Measurements from ENCODE around the gene ZMAT5. TPM values are rescaled to one million over a fixed set of nuclear protein-coding genes. Genes with fewer than 3 reads are reported as not detected.

ZMAT5 gene
- total RNA-seq, 1 donor from 2014 or later: 16.9 TPM

DNA sequence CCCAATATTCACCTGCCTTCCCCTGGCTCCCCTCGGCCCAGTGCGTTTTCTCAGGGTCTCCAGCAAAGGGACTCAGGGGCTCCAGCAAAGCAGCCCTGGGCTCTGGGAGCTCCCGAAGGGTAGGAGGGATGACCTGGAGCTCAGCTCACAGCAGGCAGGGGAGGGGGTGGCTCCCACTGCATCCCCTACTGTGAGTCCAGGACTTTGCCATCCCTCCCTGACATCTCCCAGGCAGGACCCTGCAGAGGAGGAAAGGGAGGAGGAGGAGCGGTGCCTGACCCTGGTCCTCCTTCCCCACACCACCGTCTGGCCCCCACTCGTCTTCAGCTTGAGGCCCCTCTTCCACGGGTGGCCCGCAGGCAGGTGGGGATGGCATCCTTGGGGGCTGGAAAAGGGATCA lies 42.0 kb downstream of the ZMAT5 start:
- Mint-ChIP-seq H3K4me1 (ENCODE audit: low read depth, unreplicated experiment) (peaks cover 6% of the 10 kb centered on the region), H3K27ac (ENCODE audit: unreplicated experiment) (peak overlapping the region; percentile 22), H3K4me3 (ENCODE audit: unreplicated experiment) (no peak overlapping the region), H3K9me3 (ENCODE audit: unreplicated experiment) (peaks cover 13% of the 10 kb centered on the region), H3K36me3 (ENCODE audit: unreplicated experiment) (no peaks in the 10 kb centered on the region), H3K27me3 (ENCODE audit: unreplicated experiment) (peaks cover 6% of the 10 kb centered on the region)
- TF ChIP-seq, protein P1, sequence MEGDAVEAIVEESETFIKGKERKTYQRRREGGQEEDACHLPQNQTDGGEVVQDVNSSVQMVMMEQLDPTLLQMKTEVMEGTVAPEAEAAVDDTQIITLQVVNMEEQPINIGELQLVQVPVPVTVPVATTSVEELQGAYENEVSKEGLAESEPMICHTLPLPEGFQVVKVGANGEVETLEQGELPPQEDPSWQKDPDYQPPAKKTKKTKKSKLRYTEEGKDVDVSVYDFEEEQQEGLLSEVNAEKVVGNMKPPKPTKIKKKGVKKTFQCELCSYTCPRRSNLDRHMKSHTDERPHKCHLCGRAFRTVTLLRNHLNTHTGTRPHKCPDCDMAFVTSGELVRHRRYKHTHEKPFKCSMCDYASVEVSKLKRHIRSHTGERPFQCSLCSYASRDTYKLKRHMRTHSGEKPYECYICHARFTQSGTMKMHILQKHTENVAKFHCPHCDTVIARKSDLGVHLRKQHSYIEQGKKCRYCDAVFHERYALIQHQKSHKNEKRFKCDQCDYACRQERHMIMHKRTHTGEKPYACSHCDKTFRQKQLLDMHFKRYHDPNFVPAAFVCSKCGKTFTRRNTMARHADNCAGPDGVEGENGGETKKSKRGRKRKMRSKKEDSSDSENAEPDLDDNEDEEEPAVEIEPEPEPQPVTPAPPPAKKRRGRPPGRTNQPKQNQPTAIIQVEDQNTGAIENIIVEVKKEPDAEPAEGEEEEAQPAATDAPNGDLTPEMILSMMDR (IDR thresholded peaks at IDR 0.05; ENCODE audit: partially characterized antibody, unreplicated experiment): no peak
- no peak for DNase-seq

DNA sequence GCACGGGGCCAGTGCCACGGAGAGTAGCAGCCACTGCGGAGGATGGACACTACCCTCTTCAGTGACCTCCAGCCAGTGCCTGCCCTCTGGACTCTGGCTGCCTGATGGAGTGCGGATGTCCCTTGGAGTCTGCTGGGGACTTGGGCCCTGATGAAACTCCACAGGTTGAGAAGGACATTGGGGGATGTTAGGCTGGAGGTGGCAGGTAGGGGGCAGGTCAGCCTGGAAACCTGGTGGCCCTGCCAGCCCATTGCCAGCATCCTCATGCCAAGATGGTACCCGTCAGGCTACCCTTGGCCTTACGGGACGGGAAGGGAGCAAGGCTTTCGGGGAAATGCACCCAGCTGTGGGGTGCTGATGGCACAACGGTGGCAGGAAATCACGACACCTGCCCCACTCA lies 43.0 kb downstream of the ZMAT5 start:
- DNase-seq: no peak
- TF ChIP-seq, protein P1 (IDR thresholded peaks at IDR 0.05; ENCODE audit: partially characterized antibody, unreplicated experiment): no peak
- H3K27me3 Mint-ChIP-seq (ENCODE audit: unreplicated experiment): peaks cover 11% of the 10 kb centered on the region
- no peaks in the 10 kb centered on the region for H3K36me3 Mint-ChIP-seq (ENCODE audit: unreplicated experiment)
- peaks cover 16% of the 10 kb centered on the region for H3K9me3 Mint-ChIP-seq (ENCODE audit: unreplicated experiment)
- H3K4me3 Mint-ChIP-seq (ENCODE audit: unreplicated experiment): no peak overlapping the region
- H3K4me1 Mint-ChIP-seq (ENCODE audit: low read depth, unreplicated experiment): peaks cover 10% of the 10 kb centered on the region
- no peak overlapping the region for H3K27ac Mint-ChIP-seq (ENCODE audit: unreplicated experiment)

DNA sequence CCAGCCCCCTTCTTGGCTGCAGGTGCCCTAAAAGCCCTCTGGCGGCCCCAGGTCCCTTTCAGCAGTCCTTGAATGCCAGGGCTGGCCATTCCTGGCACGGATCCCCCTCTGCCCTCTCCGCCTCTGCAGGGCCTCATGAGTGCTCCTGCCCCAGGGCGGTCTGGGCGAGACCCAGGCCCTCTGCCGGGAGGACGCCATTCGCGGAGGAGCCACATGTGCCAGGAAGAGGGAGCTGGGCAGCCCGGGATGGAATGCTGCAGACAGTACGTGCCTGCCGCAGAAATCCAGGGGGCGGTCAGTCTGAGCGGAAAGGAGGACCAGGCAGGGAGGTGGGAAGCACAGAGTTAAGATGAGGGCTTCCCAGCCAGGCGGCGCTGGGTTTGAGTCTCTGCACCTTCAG lies 44.2 kb downstream of the ZMAT5 start:
- Mint-ChIP-seq H3K4me1 (ENCODE audit: low read depth, unreplicated experiment) (peaks cover 19% of the 10 kb centered on the region), H3K4me3 (ENCODE audit: unreplicated experiment) (no peak overlapping the region), H3K27me3 (ENCODE audit: unreplicated experiment) (peaks cover 14% of the 10 kb centered on the region), H3K36me3 (ENCODE audit: unreplicated experiment) (no peaks in the 10 kb centered on the region), H3K9me3 (ENCODE audit: unreplicated experiment) (peaks cover 19% of the 10 kb centered on the region), H3K27ac (ENCODE audit: unreplicated experiment) (no peak overlapping the region)
- TF ChIP-seq, protein P1 (IDR thresholded peaks at IDR 0.05; ENCODE audit: partially characterized antibody, unreplicated experiment): no peak
- no peak for DNase-seq

DNA sequence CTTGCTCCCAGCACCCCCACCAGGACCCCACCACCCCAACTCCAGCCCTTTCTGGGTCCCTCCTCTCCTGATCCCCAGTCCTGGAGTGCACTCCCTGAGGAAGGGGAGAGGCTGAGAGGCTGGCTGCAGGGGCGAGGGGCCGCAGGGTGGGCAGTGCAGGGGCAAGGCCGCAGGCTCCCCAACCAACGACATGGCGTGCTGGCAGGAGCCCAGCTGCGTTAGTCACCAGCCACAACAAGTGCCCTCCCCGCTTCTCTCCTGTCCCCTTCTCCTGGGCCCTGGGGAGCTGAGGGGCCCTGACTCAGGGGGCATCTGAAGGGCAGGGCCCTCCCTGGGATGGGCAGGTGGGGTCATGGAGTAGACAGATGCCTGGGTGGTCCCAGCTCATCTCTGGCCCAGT lies 44.7 kb downstream of the ZMAT5 start:
- H3K27ac Mint-ChIP-seq (ENCODE audit: unreplicated experiment): no peak overlapping the region
- H3K4me1 Mint-ChIP-seq (ENCODE audit: low read depth, unreplicated experiment): peaks cover 19% of the 10 kb centered on the region
- peaks cover 17% of the 10 kb centered on the region for H3K27me3 Mint-ChIP-seq (ENCODE audit: unreplicated experiment)
- H3K4me3 Mint-ChIP-seq (ENCODE audit: unreplicated experiment): no peak overlapping the region
- TF ChIP-seq, protein P1 (IDR thresholded peaks at IDR 0.05; ENCODE audit: partially characterized antibody, unreplicated experiment): no peak
- H3K9me3 Mint-ChIP-seq (ENCODE audit: unreplicated experiment): peaks cover 19% of the 10 kb centered on the region
- H3K36me3 Mint-ChIP-seq (ENCODE audit: unreplicated experiment): no peaks in the 10 kb centered on the region
- no peak for DNase-seq

DNA sequence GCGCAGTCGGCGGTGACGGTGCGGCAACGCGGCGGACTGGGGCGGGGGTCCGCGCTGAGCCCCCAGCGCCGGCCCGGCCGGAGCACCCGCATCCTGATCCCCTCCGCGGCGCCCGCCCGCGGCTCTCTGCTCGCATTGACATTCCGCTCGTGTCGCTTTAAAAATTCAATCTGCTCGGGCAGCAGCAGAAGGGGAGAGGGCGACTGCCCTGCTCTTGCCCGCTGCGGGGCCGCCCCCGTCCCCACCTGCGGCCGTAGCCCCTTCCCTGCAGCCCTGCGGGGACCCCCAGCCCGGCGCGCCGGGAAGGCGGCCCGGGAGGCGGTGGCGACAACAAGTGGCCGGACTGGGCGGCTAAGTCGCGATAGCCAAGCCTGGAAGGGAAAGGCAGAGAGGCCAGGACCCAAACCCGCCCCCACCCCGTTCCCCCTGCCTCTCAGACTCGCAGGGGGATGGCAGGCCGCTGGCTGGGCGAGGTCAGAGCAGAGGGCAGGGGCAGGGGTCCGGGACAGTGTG lies 45.9 kb downstream of the ZMAT5 start:
- DNase-seq: no peak
- Mint-ChIP-seq H3K4me1 (ENCODE audit: low read depth, unreplicated experiment) (peaks cover 29% of the 10 kb centered on the region), H3K27ac (ENCODE audit: unreplicated experiment) (no peak overlapping the region), H3K9me3 (ENCODE audit: unreplicated experiment) (peaks cover 23% of the 10 kb centered on the region), H3K27me3 (ENCODE audit: unreplicated experiment) (peaks cover 26% of the 10 kb centered on the region), H3K36me3 (ENCODE audit: unreplicated experiment) (no peaks in the 10 kb centered on the region), H3K4me3 (ENCODE audit: unreplicated experiment) (peak overlapping the region; percentile 52)
- TF ChIP-seq, protein P1 (IDR thresholded peaks at IDR 0.05; ENCODE audit: partially characterized antibody, unreplicated experiment): no peak
